Esophagus squamous epithelium (tissue), 5 donors: Measurements from ENCODE around the gene UBR2. TPM values are rescaled to one million over a fixed set of nuclear protein-coding genes. Genes with fewer than 3 reads are reported as not detected.

Source experiments
- DNase-seq: peaks from one replicate; lab custom pipeline; 2025; lab: John Stamatoyannopoulos, UW
- H3K27ac ChIP-seq, 4 donors: fragments of 200-600 bp; sonication (generic); one replicate each; pipeline ENCODE4 v1.5.1; 2016 to 2019; ENCODE audit warnings: mild to moderate bottlenecking in 1 of 4
- H3K27me3 ChIP-seq, 4 donors: fragments of 200-600 bp; sonication (generic); 1 replicate in 3 of 4; 2 replicates in 1 of 4; pipeline versions ENCODE4 v1.5.1 to v1.6.0; 2017 to 2021; ENCODE audit warnings: antibody characterized with exemption in 1 of 4
- H3K36me3 ChIP-seq, 3 donors: fragments of 200-600 bp; sonication (generic); one replicate each; pipeline ENCODE4 v1.5.1; 2016 to 2019
- H3K4me1 ChIP-seq, 3 donors: fragments of 200-600 bp; sonication (generic); one replicate each; pipeline ENCODE4 v1.5.1; 2017 to 2019
- H3K4me3 ChIP-seq, 4 donors: fragments of 200-600 bp; sonication (generic); 1 replicate in 3 of 4; 2 replicates in 1 of 4; pipeline ENCODE4 v1.5.1; 2016 to 2019; ENCODE audit warnings: mild to moderate bottlenecking in 2 of 4, moderate library complexity in 1 of 4
- H3K9me3 ChIP-seq, 3 donors: fragments of 200-600 bp; sonication (generic); one replicate each; pipeline ENCODE4 v1.5.1; 2016 to 2019
- CTCF ChIP-seq, 6 experiments: fragments of 450-650 bp in 4 of 6; fragments of 200-600 bp in 2 of 6; sonication (generic) in 2 of 6; IDR thresholded peaks; one replicate each; pipeline ENCODE4 v1.5.1; 2016 to 2019; ENCODE audit warnings: antibody characterized with exemption in 6 of 6, mild to moderate bottlenecking in 4 of 6, moderate library complexity in 4 of 6
- POLR2A ChIP-seq, 4 donors: fragments of 450-650 bp; IDR thresholded peaks; one replicate each; pipeline ENCODE4 v1.6.1; 2017; ENCODE audit warnings: antibody characterized with exemption in 4 of 4, mild to moderate bottlenecking in 4 of 4, moderate library complexity in 3 of 4
- WGBS, 2 donors: methylation state at CpG; one replicate each; pipeline ENCODE4 v1.1.5; 2018; 5-methylcytosine and 5-hydroxymethylcytosine counted together
- intact Hi-C: fragments of 100-400 bp; cut with DNase I; formaldehyde crosslinking; loops from one replicate; pipeline ENCODE4 v1.15.0; 2022
- total RNA-seq, 4 donors: library from RNA; depleted of rRNA; stranded (reverse); fragments of >200 nt; gene quantifications; one replicate each; pipeline ENCODE4 v1.1.0, GENCODE V29; 2016
- donor health status: DM: yes; HTN: yes; CAD: no.

Gene UBR2
- total RNA-seq, 4 donors from 2014 or later: 14.0 to 25.9 (median 20.4) TPM

- Histone ChIP-seq H3K27ac (no peak overlapping the region), H3K36me3 (no peaks in the 10 kb centered on the region), H3K4me1 (peaks cover 0 to 19% (median 8%) of the 10 kb centered on the region in 3 donors), H3K4me3 (no peak overlapping the region), H3K9me3 (peaks cover 0 to 13% (median 10%) of the 10 kb centered on the region in 3 donors), H3K27me3 (peaks cover 0 to 79% (median 0%) of the 10 kb centered on the region in 4 donors)
- TF ChIP-seq POLR2A (IDR thresholded peaks at IDR 0.05): no peak
- 88 to 92% methylated on average over 2 of the region's 2 CpGs for WGBS, 2 donors
- DNase-seq: no peak
- intact Hi-C loops: no loop called here
These were observed 41.8 kb upstream of the UBR2 start for GRCh38 chr6:42522036-42522435.

- no peak for DNase-seq
- Histone ChIP-seq H3K27ac (no peak overlapping the region), H3K9me3 (peaks cover 0 to 13% (median 10%) of the 10 kb centered on the region in 3 donors), H3K36me3 (no peaks in the 10 kb centered on the region), H3K4me3 (no peak overlapping the region), H3K27me3 (peaks cover 0 to 68% (median 0%) of the 10 kb centered on the region in 4 donors), H3K4me1 (peaks cover 0 to 19% (median 8%) of the 10 kb centered on the region in 3 donors)
- intact Hi-C loops: no loop called here
- TF ChIP-seq POLR2A (IDR thresholded peaks at IDR 0.05) (no peak), CTCF (IDR thresholded peaks at IDR 0.05) (no peak)
- WGBS, 2 donors: 49 to 70% methylated on average over 8 of the region's 8 CpGs
These were observed 40.7 kb upstream of the UBR2 start for GRCh38 chr6:42522942-42523814.

DNA sequence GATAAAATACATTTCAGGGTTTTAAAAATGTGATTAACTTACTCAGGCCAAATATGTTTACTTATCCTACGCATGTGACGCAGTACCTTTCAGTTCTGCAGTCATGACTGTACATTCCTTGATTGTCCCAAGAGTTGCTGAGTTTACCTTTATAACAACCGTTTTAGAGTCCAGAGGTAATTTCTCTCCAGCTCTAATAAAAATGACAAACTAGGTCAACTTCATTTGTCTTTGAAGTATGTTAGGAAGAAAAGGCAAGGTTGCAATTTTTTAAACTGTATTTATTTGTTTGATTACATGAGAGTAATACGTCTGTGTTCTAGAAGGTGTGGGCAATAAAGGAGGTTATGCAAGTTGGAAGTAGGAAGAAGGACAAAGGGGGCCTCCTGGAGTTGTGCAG, 38.6 kb upstream of the UBR2 start:
- Histone ChIP-seq H3K27ac (no peak overlapping the region), H3K4me3 (no peak overlapping the region), H3K36me3 (no peaks in the 10 kb centered on the region), H3K4me1 (peaks cover 0 to 17% (median 8%) of the 10 kb centered on the region in 3 donors), H3K27me3 (peaks cover 0 to 50% (median 0%) of the 10 kb centered on the region in 4 donors), H3K9me3 (peaks cover 0 to 2% (median 2%) of the 10 kb centered on the region in 3 donors)
- DNase-seq: no peak
- intact Hi-C loops: no loop called here
- no peak for TF ChIP-seq POLR2A (IDR thresholded peaks at IDR 0.05)
- no peak for TF ChIP-seq CTCF (IDR thresholded peaks at IDR 0.05)
- 85 to 89% methylated on average over 4 of the region's 4 CpGs for WGBS, 2 donors

- TF ChIP-seq CTCF (IDR thresholded peaks at IDR 0.05): no peak
- TF ChIP-seq POLR2A (IDR thresholded peaks at IDR 0.05): no peak
- Histone ChIP-seq H3K4me1 (peaks cover 0 to 3% (median under 1%) of the 10 kb centered on the region in 3 donors), H3K9me3 (no peaks in the 10 kb centered on the region), H3K27ac (no peak overlapping the region), H3K36me3 (no peaks in the 10 kb centered on the region), H3K4me3 (no peak overlapping the region), H3K27me3 (peaks cover 0 to 47% (median 0%) of the 10 kb centered on the region in 4 donors)
- WGBS, 2 donors: 96 to 100% methylated on average over 3 of the region's 3 CpGs
- intact Hi-C loops: no loop called here
- no peak for DNase-seq
These were observed 37.2 kb upstream of the UBR2 start for GRCh38 chr6:42526616-42527015.

GRCh38 chr6:42527204-42527603, 36.6 kb upstream of the UBR2 start:
- no peaks in the 10 kb centered on the region for H3K4me1 ChIP-seq
- H3K4me3 ChIP-seq: no peak overlapping the region
- H3K27me3 ChIP-seq: peaks cover 0 to 41% (median 0%) of the 10 kb centered on the region in 4 donors
- H3K27ac ChIP-seq: no peak overlapping the region
- no peak for DNase-seq
- WGBS, 2 donors: 100% methylated on average over 1 of the region's 1 CpG
- intact Hi-C loops: no loop called here
- no peaks in the 10 kb centered on the region for H3K36me3 ChIP-seq
- H3K9me3 ChIP-seq: no peaks in the 10 kb centered on the region
- TF ChIP-seq CTCF (IDR thresholded peaks at IDR 0.05) (no peak), POLR2A (IDR thresholded peaks at IDR 0.05) (no peak)
